ENCODE data around the gene CHRNA1. TPM values are rescaled to one million over a fixed set of nuclear protein-coding genes. Genes with fewer than 3 reads are reported as not detected.

The CHRNA1 gene
- total RNA-seq, 1 experiment from 2014 or later = not detected

DNA sequence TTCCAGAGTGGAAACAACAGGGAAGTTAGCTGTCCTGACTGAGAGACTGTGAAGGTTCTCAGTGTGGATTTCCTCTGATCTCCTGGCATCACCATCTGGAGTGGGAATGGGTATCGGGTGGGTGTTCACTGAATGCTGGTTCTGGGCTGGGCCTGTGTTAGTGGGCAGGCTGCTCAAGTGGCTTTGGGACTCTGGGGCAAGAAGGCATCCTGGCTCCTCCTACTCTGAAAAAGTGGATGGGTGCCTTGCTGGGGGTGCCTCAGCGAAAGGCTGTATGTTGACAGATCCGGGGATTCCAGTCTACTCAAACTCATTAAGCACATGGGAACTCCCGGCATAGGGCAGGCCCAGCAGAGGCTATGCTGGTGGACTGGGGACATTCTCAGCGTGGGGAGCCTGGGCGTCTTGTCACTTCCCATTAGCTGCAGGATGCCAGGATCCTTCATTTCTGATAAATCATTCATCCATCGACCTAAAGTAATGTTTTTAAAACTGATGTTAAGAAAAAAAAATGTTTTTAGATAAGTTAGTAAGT is 27.5 kb upstream of the CHRNA1 start:
- no peak overlapping the region for H2BK20ac ChIP-seq (ENCODE audit: low read depth, low read length, poor library complexity, severe bottlenecking)
- no peak overlapping the region for H4K8ac ChIP-seq (replicated peaks; ENCODE audit: insufficient read length, low read depth, low read length)
- no peaks in the 10 kb centered on the region for H3K79me2 ChIP-seq (ENCODE audit: insufficient read depth, low read length)
- no peak overlapping the region for H3K56ac ChIP-seq (ENCODE audit: insufficient read length, low read depth, low read length)
- H2BK15ac ChIP-seq (ENCODE audit: low read depth, low read length) = peak overlapping the region; percentile 59; the same call in 1 of the 2 replicates
- Mint-ChIP-seq H3K27me3 (ENCODE audit: low read depth) (no peaks in the 10 kb centered on the region), H3K4me3 (no peak overlapping the region), H3K9me3 (peaks cover 0 to 3% of the 10 kb centered on the region in 2 experiments; a peak in 1 of 5 replicates), H3K4me1 (peaks cover 90 to 93% of the 10 kb centered on the region in 2 experiments), H3K36me3 (ENCODE audit: insufficient read depth in 1 of 3, low read depth in 3 of 3) (peaks cover 0 to 5% (median 0%) of the 10 kb centered on the region in 3 experiments; a peak in 4 of 7 replicates), H3K27ac (peak overlapping the region in 2 of 3 experiments; percentile 29 to 65; a peak in 2 of 7 replicates)
- H2AK5ac ChIP-seq (ENCODE audit: insufficient read length, low read length) = no peak overlapping the region
- no peak overlapping the region for H3K4ac ChIP-seq (ENCODE audit: low read depth, low read length)
- no peaks in the 10 kb centered on the region for H3K9me3 ChIP-seq (ENCODE audit: control insufficient read depth, low read depth, low read length)
- DNase-seq = no peak
- no peak overlapping the region for H2AFZ ChIP-seq (ENCODE audit: low read length)
- H3T11ph ChIP-seq (ENCODE audit: low read length) = no peak overlapping the region
- no CpG with 5 or more reads among the region's 7 CpGs for WGBS (ENCODE audit: extremely low coverage, insufficient read length, low lambda C conversion rate)
- no peaks in the 10 kb centered on the region for H4K20me1 ChIP-seq (ENCODE audit: control insufficient read depth, insufficient read depth, insufficient read length)
- TF ChIP-seq, protein P1, sequence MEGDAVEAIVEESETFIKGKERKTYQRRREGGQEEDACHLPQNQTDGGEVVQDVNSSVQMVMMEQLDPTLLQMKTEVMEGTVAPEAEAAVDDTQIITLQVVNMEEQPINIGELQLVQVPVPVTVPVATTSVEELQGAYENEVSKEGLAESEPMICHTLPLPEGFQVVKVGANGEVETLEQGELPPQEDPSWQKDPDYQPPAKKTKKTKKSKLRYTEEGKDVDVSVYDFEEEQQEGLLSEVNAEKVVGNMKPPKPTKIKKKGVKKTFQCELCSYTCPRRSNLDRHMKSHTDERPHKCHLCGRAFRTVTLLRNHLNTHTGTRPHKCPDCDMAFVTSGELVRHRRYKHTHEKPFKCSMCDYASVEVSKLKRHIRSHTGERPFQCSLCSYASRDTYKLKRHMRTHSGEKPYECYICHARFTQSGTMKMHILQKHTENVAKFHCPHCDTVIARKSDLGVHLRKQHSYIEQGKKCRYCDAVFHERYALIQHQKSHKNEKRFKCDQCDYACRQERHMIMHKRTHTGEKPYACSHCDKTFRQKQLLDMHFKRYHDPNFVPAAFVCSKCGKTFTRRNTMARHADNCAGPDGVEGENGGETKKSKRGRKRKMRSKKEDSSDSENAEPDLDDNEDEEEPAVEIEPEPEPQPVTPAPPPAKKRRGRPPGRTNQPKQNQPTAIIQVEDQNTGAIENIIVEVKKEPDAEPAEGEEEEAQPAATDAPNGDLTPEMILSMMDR (conservative IDR thresholded peaks at IDR 0.05) = no peak
- H4K5ac ChIP-seq (ENCODE audit: insufficient read length, low read depth, low read length) = no peak overlapping the region
- no peak overlapping the region for H3K9ac ChIP-seq (ENCODE audit: extremely low read depth, insufficient read length, low read length)
- no peak overlapping the region; the same call in 1 of the 2 replicates for H3K14ac ChIP-seq (ENCODE audit: insufficient read depth, low read length)
- no peak overlapping the region for H3K27ac ChIP-seq (ENCODE audit: insufficient read length, low read depth, low read length)
- no peaks in the 10 kb centered on the region for H3K27me3 ChIP-seq (ENCODE audit: insufficient read depth, low read length)
- no peak overlapping the region for H3K18ac ChIP-seq (ENCODE audit: insufficient read length, low read depth, low read length)
- H2BK120ac ChIP-seq (ENCODE audit: low read depth, low read length, poor library complexity, severe bottlenecking) = no peak overlapping the region
- no peak overlapping the region for H2BK5ac ChIP-seq (ENCODE audit: insufficient read length, low read length)
- no peaks in the 10 kb centered on the region for H3K79me1 ChIP-seq (ENCODE audit: insufficient read depth, low read depth, low read length, poor library complexity, severe bottlenecking)
- no peak overlapping the region for H3K23ac ChIP-seq (ENCODE audit: insufficient read length, low read depth, low read length)
- no peak overlapping the region for H3K4me2 ChIP-seq (ENCODE audit: insufficient read depth, insufficient read length, low read length)
- no peak overlapping the region for H2BK12ac ChIP-seq (ENCODE audit: insufficient read length, low read depth, low read length)
- H3K23me2 ChIP-seq (ENCODE audit: insufficient read length, low read depth, low read length, poor library complexity, severe bottlenecking) = no peaks in the 10 kb centered on the region
- H3K4me1 ChIP-seq (ENCODE audit: insufficient read depth, low read length) = peaks cover 27% of the 10 kb centered on the region; the same call in 1 of the 2 replicates
- no peak overlapping the region for H4K91ac ChIP-seq (ENCODE audit: insufficient read length, low read depth, low read length)

All from H9 (cell line).